Calu3 (cell line): Measurements from ENCODE around the gene OR4E1. TPM values are rescaled to one million over a fixed set of nuclear protein-coding genes. Genes with fewer than 3 reads are reported as not detected.

Experiments
- BruUV-seq: library from RNA; stranded (reverse); fragments of 400-500 nt; replicated peaks from 2 replicates; lab custom pipeline; 2021; lab: Mats Ljungman, UMichigan
- CTCF ChIA-PET: fragments of 300-600 bp; sonication (Branson Sonifier 250); formaldehyde crosslinking; loops from one replicate; lab custom pipeline; 2022; ENCODE audit warnings: antibody characterized with exemption; lab: Charles Lee
- DNase-seq: peaks from one replicate; pipeline ENCODE4 v3.0.0; 2022
- H3K27ac Mint-ChIP-seq: one replicate; pipeline ENCODE4 v1.8.0; 2022; ENCODE audit warnings: mixed read lengths; ENCODE audit not compliant: unreplicated experiment
- H3K27me3 Mint-ChIP-seq: one replicate; pipeline ENCODE4 v1.8.0; 2022; ENCODE audit warnings: mixed read lengths; ENCODE audit not compliant: unreplicated experiment
- H3K36me3 Mint-ChIP-seq: one replicate; pipeline ENCODE4 v1.8.0; 2022; ENCODE audit warnings: mild to moderate bottlenecking, moderate library complexity, mixed read lengths; ENCODE audit not compliant: insufficient read depth, unreplicated experiment
- H3K4me1 Mint-ChIP-seq: one replicate; pipeline ENCODE4 v1.8.0; 2022; ENCODE audit warnings: mild to moderate bottlenecking, low read depth, mixed read lengths; ENCODE audit not compliant: unreplicated experiment
- H3K4me3 Mint-ChIP-seq: one replicate; pipeline ENCODE4 v1.8.0; 2022; ENCODE audit warnings: mild to moderate bottlenecking, low read depth, moderate library complexity, mixed read lengths; ENCODE audit not compliant: unreplicated experiment
- H3K9me3 Mint-ChIP-seq: one replicate; pipeline ENCODE4 v1.8.0; 2022; ENCODE audit warnings: low read depth, mixed read lengths; ENCODE audit not compliant: unreplicated experiment
- CTCF ChIP-seq: fragments of 200-600 bp; IDR thresholded peaks from one replicate; pipeline ENCODE4 v1.8.0; 2022; ENCODE audit warnings: antibody characterized with exemption; ENCODE audit not compliant: unreplicated experiment
- intact Hi-C: fragments of 100-400 bp; cut with micrococcal nuclease; formaldehyde crosslinking; loops from one replicate; pipeline ENCODE4 v1.10.0; 2022; ENCODE audit not compliant: unreplicated experiment
- total RNA-seq: library from RNA; stranded (reverse); gene quantifications from 2 replicates; pipeline ENCODE4 v1.2.3, GENCODE V29; 2022

Gene OR4E1
- total RNA-seq, 1 experiment from 2014 or later, result not detected

GRCh38 chr14:21686468-21686867 lies 12.8 kb upstream of the OR4E1 start:
- H3K4me3 Mint-ChIP-seq, result no peak overlapping the region
- CTCF ChIA-PET, result no interaction called here
- intact Hi-C loops, result no loop called here
- peaks cover 29% of the 10 kb centered on the region for H3K27me3 Mint-ChIP-seq
- no peak for TF ChIP-seq CTCF
- BruUV-seq, result no TSS peak
- H3K9me3 Mint-ChIP-seq, result no peaks in the 10 kb centered on the region
- H3K27ac Mint-ChIP-seq, result no peak overlapping the region
- no peaks in the 10 kb centered on the region for H3K36me3 Mint-ChIP-seq
- DNase-seq, result no peak
- peaks cover 12% of the 10 kb centered on the region for H3K4me1 Mint-ChIP-seq

DNA sequence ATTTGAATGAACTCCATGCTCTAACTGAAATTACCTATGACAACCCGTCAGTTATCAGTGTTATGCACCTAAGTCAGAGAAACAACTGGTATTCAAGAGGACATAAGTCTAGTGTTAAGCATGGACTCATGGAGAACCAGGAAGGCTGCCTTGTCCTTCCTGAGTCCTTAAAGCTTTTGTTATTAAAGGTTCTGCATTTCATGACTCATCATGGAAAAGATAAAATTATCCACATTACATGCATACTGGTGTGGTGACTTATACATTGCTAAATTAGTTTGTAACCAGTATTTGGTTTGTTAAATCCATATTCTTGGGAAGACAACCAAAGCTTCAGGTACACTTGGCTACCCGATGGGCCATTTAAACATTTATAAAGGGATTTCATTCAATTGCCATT lies 6.5 kb upstream of the OR4E1 start:
- BruUV-seq, result no TSS peak
- Mint-ChIP-seq H3K27me3 (peaks cover 13% of the 10 kb centered on the region), H3K9me3 (no peaks in the 10 kb centered on the region), H3K36me3 (no peaks in the 10 kb centered on the region), H3K4me3 (no peak overlapping the region), H3K4me1 (no peaks in the 10 kb centered on the region), H3K27ac (no peak overlapping the region)
- no peak for TF ChIP-seq CTCF
- CTCF ChIA-PET, result no interaction called here
- no peak for DNase-seq
- intact Hi-C loops, result no loop called here

- TF ChIP-seq CTCF, result no peak
- H3K9me3 Mint-ChIP-seq, result no peaks in the 10 kb centered on the region
- H3K4me3 Mint-ChIP-seq, result no peak overlapping the region
- CTCF ChIA-PET, result interaction anchor here (0.6 kb wide), 1 partner anchor 35 kb away, joined by 3 read pairs; no protein-coding TSS in a partner anchor
- no peaks in the 10 kb centered on the region for H3K36me3 Mint-ChIP-seq
- H3K27ac Mint-ChIP-seq, result no peak overlapping the region
- no peaks in the 10 kb centered on the region for H3K4me1 Mint-ChIP-seq
- intact Hi-C loops, result no loop called here
- DNase-seq, result no peak
- H3K27me3 Mint-ChIP-seq, result peaks cover 4% of the 10 kb centered on the region
- BruUV-seq, result no TSS peak
Observed at GRCh38 chr14:21675566-21675965, 1.9 kb upstream of the OR4E1 start.

GRCh38 chr14:21672116-21672515 lies 1.5 kb downstream of the OR4E1 start:
- no peaks in the 10 kb centered on the region for H3K36me3 Mint-ChIP-seq
- BruUV-seq, result no TSS peak
- no peak overlapping the region for H3K4me3 Mint-ChIP-seq
- peaks cover 28% of the 10 kb centered on the region for H3K27me3 Mint-ChIP-seq
- H3K9me3 Mint-ChIP-seq, result no peaks in the 10 kb centered on the region
- no peak overlapping the region for H3K27ac Mint-ChIP-seq
- intact Hi-C loops, result no loop called here
- H3K4me1 Mint-ChIP-seq, result no peaks in the 10 kb centered on the region
- CTCF ChIA-PET, result no interaction called here
- no peak for TF ChIP-seq CTCF
- DNase-seq, result no peak
